ENCODE measurements around the gene DOP1A. TPM values are rescaled to one million over a fixed set of nuclear protein-coding genes. Genes with fewer than 3 reads are reported as not detected.

DOP1A gene
- total RNA-seq, 1 experiment from 2014 or later: 5.5 TPM

DNA sequence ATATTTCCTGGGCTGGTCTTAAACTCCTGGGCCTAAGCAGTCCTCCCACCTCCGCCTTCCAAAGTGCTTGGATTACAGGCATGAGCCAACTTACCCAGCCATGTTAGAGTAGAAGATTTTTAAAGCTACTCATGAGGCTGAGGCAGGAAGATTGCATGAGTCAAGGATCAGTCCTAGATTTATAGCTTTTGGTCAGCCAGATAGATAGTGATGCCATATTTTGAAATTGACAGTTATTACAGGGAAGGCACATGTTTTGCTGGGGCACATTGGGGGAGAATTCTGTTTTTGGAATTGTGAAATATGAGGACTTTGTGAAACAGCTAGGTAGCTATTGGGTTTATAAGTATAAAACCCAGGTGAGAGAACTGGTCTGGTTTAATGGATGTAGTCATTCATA lies 40.9 kb downstream of the DOP1A start:
- intact Hi-C loops (cut with micrococcal nuclease): no loop called here
- BruUV-seq (replicated peaks): no TSS peak
- no peaks in the 10 kb centered on the region for H3F3A ChIP-seq (ENCODE audit: low read length, unreplicated experiment)
- TF ChIP-seq CTCF (conservative IDR thresholded peaks at IDR 0.05; ENCODE audit: low read depth, low read length) (no peak), EZH2phosphoT487 (IDR thresholded peaks at IDR 0.05; ENCODE audit: borderline replicate concordance, low read length) (no peak), EZH2 (IDR thresholded peaks at IDR 0.05; ENCODE audit: low read length, unreplicated experiment) (no peak)
- no peak for DNase-seq
- H4K20me1 ChIP-seq (ENCODE audit: low read length): no peaks in the 10 kb centered on the region
- H3K9ac ChIP-seq (ENCODE audit: low read length): no peak overlapping the region
- ChIA-PET POLR2A (ENCODE audit: unreplicated experiment) (interaction anchor here (0.6 kb wide), 1 partner anchor 103 kb away, joined by 4 read pairs; no protein-coding TSS in a partner anchor), CTCF (no interaction called here)
- no peaks in the 10 kb centered on the region for H3K4me1 ChIP-seq (ENCODE audit: insufficient read depth, low read length)
- no peak overlapping the region for H2AFZ ChIP-seq (ENCODE audit: low read length)
- H3K36me3 ChIP-seq (ENCODE audit: low read depth, low read length): no peaks in the 10 kb centered on the region; the same call in 1 of the 2 replicates
- H3K9me3 ChIP-seq (ENCODE audit: low read length): no peaks in the 10 kb centered on the region
- no peaks in the 10 kb centered on the region for H3K79me2 ChIP-seq (ENCODE audit: low read length)
- H3K9me2 ChIP-seq (replicated peaks; ENCODE audit: low read length): no peaks in the 10 kb centered on the region
- no peak overlapping the region for H3K4me2 ChIP-seq (ENCODE audit: low read length)
- H3K4me3 ChIP-seq (ENCODE audit: low read length): no peak overlapping the region
- H3K27ac ChIP-seq (ENCODE audit: low read length): no peak overlapping the region
- no peaks in the 10 kb centered on the region for H3K27me3 ChIP-seq (ENCODE audit: low read length)
- ATAC-seq: no peak

GRCh38 chr6:83113258-83113657 lies 45.8 kb downstream of the DOP1A start:
- H3K4me1 ChIP-seq (ENCODE audit: insufficient read depth, low read length): no peaks in the 10 kb centered on the region
- H3K36me3 ChIP-seq (ENCODE audit: low read depth, low read length): no peaks in the 10 kb centered on the region; the same call in 1 of the 2 replicates
- no peak overlapping the region for H2AFZ ChIP-seq (ENCODE audit: low read length)
- ChIA-PET CTCF (no interaction called here), POLR2A (ENCODE audit: unreplicated experiment) (no interaction called here)
- H3K9me2 ChIP-seq (replicated peaks; ENCODE audit: low read length): no peaks in the 10 kb centered on the region
- intact Hi-C loops (cut with micrococcal nuclease): no loop called here
- H3K27me3 ChIP-seq (ENCODE audit: low read length): no peaks in the 10 kb centered on the region
- H3F3A ChIP-seq (ENCODE audit: low read length, unreplicated experiment): no peaks in the 10 kb centered on the region
- no peaks in the 10 kb centered on the region for H3K9me3 ChIP-seq (ENCODE audit: low read length)
- H3K4me2 ChIP-seq (ENCODE audit: low read length): no peak overlapping the region
- TF ChIP-seq EZH2 (IDR thresholded peaks at IDR 0.05; ENCODE audit: low read length, unreplicated experiment) (no peak), EZH2phosphoT487 (IDR thresholded peaks at IDR 0.05; ENCODE audit: borderline replicate concordance, low read length) (no peak), CTCF (conservative IDR thresholded peaks at IDR 0.05; ENCODE audit: low read depth, low read length) (no peak)
- no TSS peak for BruUV-seq (replicated peaks)
- no peak for DNase-seq
- H3K9ac ChIP-seq (ENCODE audit: low read length): no peak overlapping the region
- H3K4me3 ChIP-seq (ENCODE audit: low read length): no peak overlapping the region
- no peak overlapping the region for H3K27ac ChIP-seq (ENCODE audit: low read length)
- H3K79me2 ChIP-seq (ENCODE audit: low read length): no peaks in the 10 kb centered on the region
- no peak for ATAC-seq
- H4K20me1 ChIP-seq (ENCODE audit: low read length): no peaks in the 10 kb centered on the region

DNA sequence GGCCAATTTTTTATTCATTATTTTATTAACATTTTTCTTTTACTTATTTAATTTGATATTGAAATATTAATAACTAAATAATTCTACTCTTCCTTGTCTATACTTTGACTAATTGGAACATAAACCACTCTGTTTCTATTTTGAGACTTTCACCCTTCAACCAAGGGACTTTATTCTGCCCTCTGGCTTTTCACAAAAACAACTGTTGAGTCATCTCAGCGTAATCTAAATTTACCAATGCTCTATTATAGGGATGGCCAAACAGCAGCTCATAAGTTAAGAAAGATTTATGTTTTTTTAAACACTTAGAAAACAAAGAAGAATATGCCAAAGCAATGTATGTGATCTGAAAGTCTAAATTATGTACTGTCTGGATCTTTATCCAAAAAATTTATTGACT lies 46.7 kb downstream of the DOP1A start:
- ChIA-PET CTCF (no interaction called here), POLR2A (ENCODE audit: unreplicated experiment) (no interaction called here)
- Histone ChIP-seq H3K9ac (ENCODE audit: low read length) (no peak overlapping the region), H3K9me2 (replicated peaks; ENCODE audit: low read length) (no peaks in the 10 kb centered on the region), H3K4me2 (ENCODE audit: low read length) (no peak overlapping the region), H3F3A (ENCODE audit: low read length, unreplicated experiment) (no peaks in the 10 kb centered on the region), H3K27ac (ENCODE audit: low read length) (no peak overlapping the region), H3K36me3 (ENCODE audit: low read depth, low read length) (no peaks in the 10 kb centered on the region; the same call in 1 of the 2 replicates), H3K79me2 (ENCODE audit: low read length) (no peaks in the 10 kb centered on the region), H4K20me1 (ENCODE audit: low read length) (no peaks in the 10 kb centered on the region), H2AFZ (ENCODE audit: low read length) (no peak overlapping the region), H3K27me3 (ENCODE audit: low read length) (no peaks in the 10 kb centered on the region), H3K4me3 (ENCODE audit: low read length) (no peak overlapping the region), H3K4me1 (ENCODE audit: insufficient read depth, low read length) (no peaks in the 10 kb centered on the region), H3K9me3 (ENCODE audit: low read length) (no peaks in the 10 kb centered on the region)
- DNase-seq (no peak), ATAC-seq (no peak)
- TF ChIP-seq CTCF (conservative IDR thresholded peaks at IDR 0.05; ENCODE audit: low read depth, low read length): no peak
- no peak for TF ChIP-seq EZH2phosphoT487 (IDR thresholded peaks at IDR 0.05; ENCODE audit: borderline replicate concordance, low read length)
- TF ChIP-seq EZH2 (IDR thresholded peaks at IDR 0.05; ENCODE audit: low read length, unreplicated experiment): no peak
- no TSS peak for BruUV-seq (replicated peaks)
- intact Hi-C loops (cut with micrococcal nuclease): no loop called here

All from PC-3 (cell line).